Activated CD8-positive, alpha-beta memory T cell treated with anti-CD3 and anti-CD28 coated beads, Interleukin-2, amount 50 U/mL, for 4 hours (primary cell): Measurements from ENCODE around the gene SOCS7.
A peak's percentile ranks its signal among the peaks of the same experiment; 100 is the strongest.
"Not testable (repeated sequence)": the region's sequence is repeated elsewhere in the genome, so short reads cannot be mapped to it uniquely, and the experiment has no call there.

ENCODE experiments used
- DNase-seq: peaks from one replicate; pipeline ENCODE4 v3.0.0-alpha.2; 2020

Gene SOCS7

GRCh38 chr17:38421871-38422827 is 70.5 kb downstream of the SOCS7 start:
- no peak for DNase-seq

- no peak for DNase-seq
Measured at GRCh38 chr17:38424297-38424972, 72.8 kb downstream of the SOCS7 start.

GRCh38 chr17:38425031-38425430 is 73.4 kb downstream of the SOCS7 start:
- DNase-seq = no peak

GRCh38 chr17:38425744-38426143 is 74.1 kb downstream of the SOCS7 start:
- DNase-seq = no peak

- DNase-seq = no peak
Measured at GRCh38 chr17:38426441-38426840, 74.8 kb downstream of the SOCS7 start.

GRCh38 chr17:38427160-38427949 is 75.7 kb downstream of the SOCS7 start:
- DNase-seq = no peak

GRCh38 chr17:38428112-38428642 is 76.5 kb downstream of the SOCS7 start, which contains the start of gene ARHGAP23:
Gene ARHGAP23, plus strand, starts transcription at chr17:38428464. Its CDS starts 22 bp downstream, at chr17:38428486.
- DNase-seq = peak; percentile 38

GRCh38 chr17:38428643-38429371 is 77.2 kb downstream of the SOCS7 start:
- DNase-seq = no peak

GRCh38 chr17:38429476-38430100 is 77.9 kb downstream of the SOCS7 start:
- no peak for DNase-seq

- no peak for DNase-seq
Measured at GRCh38 chr17:38430316-38430715, 78.7 kb downstream of the SOCS7 start.

- no peak for DNase-seq
Measured at GRCh38 chr17:38430822-38431221, 79.2 kb downstream of the SOCS7 start.

- DNase-seq = no peak
Measured at GRCh38 chr17:38431346-38432145, 79.9 kb downstream of the SOCS7 start.

GRCh38 chr17:38434178-38434665 is 82.6 kb downstream of the SOCS7 start:
- DNase-seq = no peak

GRCh38 chr17:38435795-38436194 is 84.2 kb downstream of the SOCS7 start:
- no peak for DNase-seq

GRCh38 chr17:38436386-38436785 is 84.7 kb downstream of the SOCS7 start:
- DNase-seq = no peak

- not testable (repeated sequence) for DNase-seq
Measured at GRCh38 chr17:38437313-38437712, 85.7 kb downstream of the SOCS7 start.

GRCh38 chr17:38439436-38439835 is 87.8 kb downstream of the SOCS7 start:
- DNase-seq = no peak

- no peak for DNase-seq
Measured at GRCh38 chr17:38440614-38441397, 89.2 kb downstream of the SOCS7 start.

GRCh38 chr17:38441429-38442061 is 89.9 kb downstream of the SOCS7 start:
- no peak for DNase-seq
